Measurements from ENCODE around the gene TAF1C. TPM values are rescaled to one million over a fixed set of nuclear protein-coding genes. Genes with fewer than 3 reads are reported as not detected.

Gene TAF1C
- total and polyA plus RNA-seq, 2 of the 8 experiments (the other 6 are each of a cell fraction or from before 2014, with no cell fraction given), result 44.6 to 63.8 TPM

DNA sequence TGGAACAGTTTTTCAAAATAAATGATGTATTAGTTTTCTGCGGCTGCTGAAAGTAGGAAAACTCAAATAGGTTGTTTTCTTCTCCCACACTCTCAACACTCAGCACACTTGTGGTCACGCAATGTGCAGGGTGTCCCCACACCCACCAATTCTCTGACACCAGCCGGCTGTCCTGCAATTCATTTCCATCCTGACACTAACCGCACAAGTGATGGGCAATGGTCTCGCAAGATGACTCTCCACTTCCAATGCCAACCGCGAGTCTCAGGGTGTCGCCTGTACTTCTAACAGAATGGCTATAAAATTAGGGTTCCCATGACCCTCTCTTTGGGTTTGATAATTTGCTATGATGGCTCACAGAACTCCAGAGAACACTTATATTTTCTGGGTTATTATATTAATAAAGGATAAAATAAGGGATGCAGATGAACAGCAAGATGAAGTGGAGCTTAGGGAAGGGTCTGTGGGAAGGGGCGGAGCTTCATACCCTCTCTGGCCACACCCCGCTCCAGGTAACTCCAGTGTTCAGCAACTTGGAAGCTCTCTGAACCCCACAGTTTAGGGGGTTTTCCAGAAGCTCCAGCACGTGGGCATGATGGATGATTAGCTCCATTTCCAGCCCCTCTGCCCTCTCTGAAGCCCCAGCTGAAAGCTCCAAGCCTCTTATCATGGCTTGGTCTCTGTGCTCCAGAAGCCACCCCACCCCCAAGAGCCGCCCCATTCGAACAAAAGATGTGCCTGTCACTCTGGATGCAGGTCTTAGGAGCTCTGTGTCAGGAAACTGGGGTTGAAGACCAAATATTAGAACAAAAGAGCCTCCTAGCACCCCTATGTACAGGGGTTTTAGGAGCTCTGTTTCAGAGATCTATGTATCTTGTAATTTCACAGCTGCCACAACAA lies 19.8 kb downstream of the TAF1C start (continued):
- no peak for TF ChIP-seq SUZ12 (IDR thresholded peaks at IDR 0.05; ENCODE audit: low read length)
- TF ChIP-seq SP2 (IDR thresholded peaks at IDR 0.05; ENCODE audit: low read length), result no peak
- no peak for TF ChIP-seq JUN (IDR thresholded peaks at IDR 0.05; ENCODE audit: low read depth, low read length)
- TF ChIP-seq SIX5 (IDR thresholded peaks at IDR 0.05; ENCODE audit: low read depth, low read length), result no peak
- TF ChIP-seq RXRA (IDR thresholded peaks at IDR 0.05; ENCODE audit: insufficient read depth, low read depth, low read length), result no peak
- TF ChIP-seq, protein P1, sequence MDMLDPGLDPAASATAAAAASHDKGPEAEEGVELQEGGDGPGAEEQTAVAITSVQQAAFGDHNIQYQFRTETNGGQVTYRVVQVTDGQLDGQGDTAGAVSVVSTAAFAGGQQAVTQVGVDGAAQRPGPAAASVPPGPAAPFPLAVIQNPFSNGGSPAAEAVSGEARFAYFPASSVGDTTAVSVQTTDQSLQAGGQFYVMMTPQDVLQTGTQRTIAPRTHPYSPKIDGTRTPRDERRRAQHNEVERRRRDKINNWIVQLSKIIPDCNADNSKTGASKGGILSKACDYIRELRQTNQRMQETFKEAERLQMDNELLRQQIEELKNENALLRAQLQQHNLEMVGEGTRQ (IDR thresholded peaks at IDR 0.05; ENCODE audit: low read length), result no peak
- TF ChIP-seq EGR1 (IDR thresholded peaks at IDR 0.05; ENCODE audit: borderline replicate concordance, low read depth, low read length), result no peak
- no peak for TF ChIP-seq TEAD4 (IDR thresholded peaks at IDR 0.05; ENCODE audit: low read depth, low read length)
- no peak for TF ChIP-seq BCL11A (IDR thresholded peaks at IDR 0.05; ENCODE audit: low read depth in 2 of 2, low read length in 2 of 2)
- TF ChIP-seq HDAC2 (IDR thresholded peaks at IDR 0.05; ENCODE audit: borderline replicate concordance in 1 of 2, low read depth in 2 of 2, low read length in 2 of 2), result no peak
